Kidney (tissue), 14 donors: ENCODE measurements around the gene ASCL3. TPM values are rescaled to one million over a fixed set of nuclear protein-coding genes. Genes with fewer than 3 reads are reported as not detected.

Source experiments
- DNase-seq, 5 donors: peaks; one replicate each; pipeline ENCODE4 v3.0.0-alpha.2; 2013 to 2020
- FAIRE-seq: peaks from 2 replicates; lab custom pipeline; 2012; peaks lifted over from hg19 to GRCh38; lab: Jason Lieb, UNC
- H3K27ac ChIP-seq, 2 donors: one replicate each; pipeline ENCODE4 v1.7.0; 2013; ENCODE audit warnings: low read depth in 2 of 2, low read length in 2 of 2, inconsistent platforms in 1 of 2
- H3K27me3 ChIP-seq: one replicate; pipeline ENCODE4 v1.7.1; 2013; ENCODE audit warnings: low read length, inconsistent platforms; ENCODE audit not compliant: control insufficient read depth, insufficient read depth
- H3K36me3 ChIP-seq, 3 donors: one replicate each; pipeline versions ENCODE4 v1.7.0 to v1.7.1; 2013; ENCODE audit warnings: low read length in 3 of 3, control low read depth in 1 of 3, inconsistent platforms in 1 of 3; ENCODE audit not compliant: insufficient read depth in 3 of 3, control insufficient read depth in 2 of 3
- H3K4me1 ChIP-seq, 3 donors: one replicate each; pipeline versions ENCODE4 v1.7.0 to v1.7.1; 2013; ENCODE audit warnings: low read length in 3 of 3, inconsistent platforms in 1 of 3, low read depth in 1 of 3; ENCODE audit not compliant: control insufficient read depth in 2 of 3, insufficient read depth in 2 of 3
- H3K4me3 ChIP-seq, 3 donors: one replicate each; pipeline versions ENCODE4 v1.7.0 to v1.8.1; 2013; ENCODE audit warnings: low read length in 3 of 3, control low read depth in 1 of 3, inconsistent platforms in 1 of 3
- H3K9ac ChIP-seq, 3 donors: one replicate each; pipeline versions ENCODE4 v1.7.0 to v1.7.1; 2013; ENCODE audit warnings: low read length in 3 of 3, control low read depth in 1 of 3, inconsistent platforms in 1 of 3
- H3K9me3 ChIP-seq, 3 donors: one replicate each; pipeline versions ENCODE4 v1.7.0 to v1.7.1; 2013; ENCODE audit warnings: low read length in 3 of 3, control low read depth in 1 of 3, inconsistent platforms in 1 of 3; ENCODE audit not compliant: control insufficient read depth in 2 of 3, insufficient read depth in 1 of 3
- CTCF ChIP-seq: IDR thresholded peaks from 3 replicates; pipeline ENCODE4 v1.5.1; 2012; ENCODE audit warnings: mild to moderate bottlenecking, moderate library complexity, borderline replicate concordance; ENCODE audit not compliant: insufficient read depth; ENCODE audit errors: extremely low read depth
- intact Hi-C: fragments of 100-400 bp; cut with DNase I; formaldehyde crosslinking; loops from one replicate; pipeline ENCODE4 v1.11.1; 2022
- polyA plus RNA-seq: library from polyadenylated mRNA; stranded (reverse); fragments of 350-450 nt; fragmentation: Illumina TruSeq; extraction: RNeasy Lipid Tissue Mini Kit (QIAGEN cat#74804); gene quantifications from one replicate; pipeline ENCODE4 v1.2.3, GENCODE V29; 2014; ENCODE audit warnings: low read depth, low replicate concordance; ENCODE audit not compliant: insufficient read depth
- total RNA-seq: library from RNA; stranded (reverse); fragmentation: NEBNext Ultra II Directional; extraction: Animal tissue kit (Norgen Biotek cat#: 25700); gene quantifications from one replicate; pipeline ENCODE4 v1.2.1, GENCODE V29; 2021
- donor health status: control.
- donor health status: control.
- donor health status: control.
- donor health status: control.
- donor health status: control.
- donor health status: DM: yes; HTN: yes; CAD: no.
- donor health status: Normal renal cell carcinoma (clear cell type).

ASCL3 gene
- total and polyA plus RNA-seq, 2 donors from 2014 or later: not detected

GRCh38 chr11:8959546-8960166 is 16.8 kb upstream of the ASCL3 start:
- Histone ChIP-seq H3K36me3 (peaks cover 0 to 6% (median 0%) of the 10 kb centered on the region in 3 donors), H3K4me1 (peaks cover 0 to 20% (median 7%) of the 10 kb centered on the region in 3 donors), H3K4me3 (no peak overlapping the region), H3K9me3 (no peaks in the 10 kb centered on the region), H3K27ac (no peak overlapping the region), H3K9ac (peak overlapping the region in 1 of 3 donors; percentile 38), H3K27me3 (no peaks in the 10 kb centered on the region)
- peak; percentile 55 for TF ChIP-seq CTCF
- peak in 3 of 5 donors; percentile 57 to 92 (median 86) for DNase-seq
- peak; percentile 41 for FAIRE-seq
- intact Hi-C loops: no loop called here

GRCh38 chr11:8956860-8957259 is 14.0 kb upstream of the ASCL3 start:
- H3K4me1 ChIP-seq: peaks cover 0 to 10% (median 7%) of the 10 kb centered on the region in 3 donors
- DNase-seq: no peak
- intact Hi-C loops: no loop called here
- no peak overlapping the region for H3K27ac ChIP-seq
- peaks cover 0 to 17% (median 5%) of the 10 kb centered on the region in 3 donors for H3K36me3 ChIP-seq
- TF ChIP-seq CTCF: no peak
- no peaks in the 10 kb centered on the region for H3K9me3 ChIP-seq
- H3K4me3 ChIP-seq: no peak overlapping the region
- no peak for FAIRE-seq
- no peak overlapping the region for H3K9ac ChIP-seq
- no peaks in the 10 kb centered on the region for H3K27me3 ChIP-seq

- no peak overlapping the region for H3K27ac ChIP-seq
- H3K4me3 ChIP-seq: no peak overlapping the region
- no peaks in the 10 kb centered on the region for H3K9me3 ChIP-seq
- no peak overlapping the region for H3K9ac ChIP-seq
- DNase-seq: no peak
- intact Hi-C loops: no loop called here
- no peaks in the 10 kb centered on the region for H3K4me1 ChIP-seq
- FAIRE-seq: no peak
- H3K27me3 ChIP-seq: no peaks in the 10 kb centered on the region
- TF ChIP-seq CTCF: no peak
- H3K36me3 ChIP-seq: peaks cover 0 to 26% (median 18%) of the 10 kb centered on the region in 3 donors
Measured at GRCh38 chr11:8948886-8949285, 6.1 kb upstream of the ASCL3 start.
